NCI-H460 (cell line): ENCODE results near the gene DDIT4. TPM values are rescaled to one million over a fixed set of nuclear protein-coding genes. Genes with fewer than 3 reads are reported as not detected.
"Not testable (repeated sequence)": the region's sequence is repeated elsewhere in the genome, so short reads cannot be mapped to it uniquely, and the experiment has no call there.

Source experiments
- DNase-seq: peaks from one replicate; pipeline ENCODE4 v3.0.0-alpha.2; 2016; ENCODE audit warnings: low read depth; ENCODE audit errors: extremely low read depth
- total RNA-seq: library from RNA; depleted of rRNA; stranded (reverse); fragments of >200 nt; shearing (Covaris generic); gene quantifications from 2 replicates; pipeline ENCODE4 v1.2.3, GENCODE V29; 2014

Gene DDIT4
- total RNA-seq, 1 experiment from 2014 or later: 711 TPM

GRCh38 chr10:72248468-72249151, 25.1 kb upstream of the DDIT4 start:
- DNase-seq: peak; percentile 59

GRCh38 chr10:72249176-72249862, 24.4 kb upstream of the DDIT4 start:
- not testable (repeated sequence) for DNase-seq

GRCh38 chr10:72250666-72251065, 23.1 kb upstream of the DDIT4 start:
- DNase-seq: no peak

GRCh38 chr10:72251635-72252034, 22.1 kb upstream of the DDIT4 start:
- DNase-seq: no peak

- DNase-seq: no peak
These were observed 20.8 kb upstream of the DDIT4 start for GRCh38 chr10:72252972-72253371.

- DNase-seq: no peak
These were observed 20.1 kb upstream of the DDIT4 start for GRCh38 chr10:72253578-72253977.

- peak; percentile 81 for DNase-seq
These were observed 18.7 kb upstream of the DDIT4 start for GRCh38 chr10:72254813-72255568.

- no peak for DNase-seq
These were observed 17.6 kb upstream of the DDIT4 start for GRCh38 chr10:72255977-72256729.

GRCh38 chr10:72257051-72257892, 16.5 kb upstream of the DDIT4 start:
- DNase-seq: no peak

GRCh38 chr10:72258617-72259016, 15.1 kb upstream of the DDIT4 start:
- no peak for DNase-seq

GRCh38 chr10:72259491-72260238, 14.1 kb upstream of the DDIT4 start:
- peak; percentile 48 for DNase-seq

- DNase-seq: peak; percentile 98
These were observed 13.3 kb upstream of the DDIT4 start for GRCh38 chr10:72260239-72260975.

- peak; percentile 28 for DNase-seq
These were observed 12.5 kb upstream of the DDIT4 start for GRCh38 chr10:72260976-72261783.

- DNase-seq: no peak
These were observed 11.8 kb upstream of the DDIT4 start for GRCh38 chr10:72261784-72262404.

- DNase-seq: no peak
These were observed 10.0 kb upstream of the DDIT4 start for GRCh38 chr10:72263613-72264241.

- DNase-seq: no peak
These were observed 9.2 kb upstream of the DDIT4 start for GRCh38 chr10:72264536-72264935.

GRCh38 chr10:72265508-72265907, 8.2 kb upstream of the DDIT4 start:
- no peak for DNase-seq
